ENCODE data around the gene ZAP70. TPM values are rescaled to one million over a fixed set of nuclear protein-coding genes. Genes with fewer than 3 reads are reported as not detected.

Gene ZAP70
- total and polyA plus RNA-seq, 8 donors = 1.4 to 8.3 (median 2.2) TPM

GRCh38 chr2:97717613-97717995 is 4.2 kb downstream of the ZAP70 start:
- Histone ChIP-seq H3K27me3 (no peaks in the 10 kb centered on the region), H3K9me3 (no peaks in the 10 kb centered on the region), H3K4me3 (no peak overlapping the region), H3K4me1 (peaks cover 0 to 4% of the 10 kb centered on the region in 2 donors), H3K27ac (no peak overlapping the region), H3K36me3 (no peaks in the 10 kb centered on the region)
- TF ChIP-seq, protein P1, sequence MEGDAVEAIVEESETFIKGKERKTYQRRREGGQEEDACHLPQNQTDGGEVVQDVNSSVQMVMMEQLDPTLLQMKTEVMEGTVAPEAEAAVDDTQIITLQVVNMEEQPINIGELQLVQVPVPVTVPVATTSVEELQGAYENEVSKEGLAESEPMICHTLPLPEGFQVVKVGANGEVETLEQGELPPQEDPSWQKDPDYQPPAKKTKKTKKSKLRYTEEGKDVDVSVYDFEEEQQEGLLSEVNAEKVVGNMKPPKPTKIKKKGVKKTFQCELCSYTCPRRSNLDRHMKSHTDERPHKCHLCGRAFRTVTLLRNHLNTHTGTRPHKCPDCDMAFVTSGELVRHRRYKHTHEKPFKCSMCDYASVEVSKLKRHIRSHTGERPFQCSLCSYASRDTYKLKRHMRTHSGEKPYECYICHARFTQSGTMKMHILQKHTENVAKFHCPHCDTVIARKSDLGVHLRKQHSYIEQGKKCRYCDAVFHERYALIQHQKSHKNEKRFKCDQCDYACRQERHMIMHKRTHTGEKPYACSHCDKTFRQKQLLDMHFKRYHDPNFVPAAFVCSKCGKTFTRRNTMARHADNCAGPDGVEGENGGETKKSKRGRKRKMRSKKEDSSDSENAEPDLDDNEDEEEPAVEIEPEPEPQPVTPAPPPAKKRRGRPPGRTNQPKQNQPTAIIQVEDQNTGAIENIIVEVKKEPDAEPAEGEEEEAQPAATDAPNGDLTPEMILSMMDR (IDR thresholded peaks at IDR 0.05) = no peak
- peak in 1 of 4 donors; percentile 2 for DNase-seq
- ATAC-seq = no peak
- intact Hi-C loops (cut with DNase I) = no loop called here

- TF ChIP-seq, protein P1 (IDR thresholded peaks at IDR 0.05) = no peak
- Histone ChIP-seq H3K27ac (peak overlapping the region in 1 of 2 donors; percentile 28), H3K4me3 (no peak overlapping the region), H3K36me3 (no peaks in the 10 kb centered on the region), H3K4me1 (peaks cover 0 to 4% of the 10 kb centered on the region in 2 donors), H3K9me3 (no peaks in the 10 kb centered on the region), H3K27me3 (peaks cover 0 to 4% of the 10 kb centered on the region in 2 donors)
- DNase-seq (peak in 1 of 4 donors; percentile 63), ATAC-seq (no peak)
- intact Hi-C loops (cut with DNase I) = no loop called here
These were observed 4.9 kb downstream of the ZAP70 start for GRCh38 chr2:97718051-97718882.

- TF ChIP-seq, protein P1 (IDR thresholded peaks at IDR 0.05) = no peak
- Histone ChIP-seq H3K27me3 (peaks cover 0 to 9% of the 10 kb centered on the region in 2 donors), H3K36me3 (no peaks in the 10 kb centered on the region), H3K4me3 (no peak overlapping the region), H3K4me1 (peaks cover 0 to 4% of the 10 kb centered on the region in 2 donors), H3K27ac (peak overlapping the region in 1 of 2 donors; percentile 28), H3K9me3 (no peaks in the 10 kb centered on the region)
- ATAC-seq (no peak), DNase-seq (no peak)
- intact Hi-C loops (cut with DNase I) = no loop called here
These were observed 5.6 kb downstream of the ZAP70 start for GRCh38 chr2:97718942-97719341.

- H3K27me3 ChIP-seq = peaks cover 0 to 16% of the 10 kb centered on the region in 2 donors
- H3K27ac ChIP-seq = no peak overlapping the region
- H3K4me1 ChIP-seq = peaks cover 0 to 4% of the 10 kb centered on the region in 2 donors
- ATAC-seq (no peak), DNase-seq (no peak)
- H3K9me3 ChIP-seq = no peaks in the 10 kb centered on the region
- intact Hi-C loops (cut with DNase I) = no loop called here
- TF ChIP-seq, protein P1 (IDR thresholded peaks at IDR 0.05) = no peak
- H3K36me3 ChIP-seq = no peaks in the 10 kb centered on the region
- H3K4me3 ChIP-seq = no peak overlapping the region
These were observed 6.2 kb downstream of the ZAP70 start for GRCh38 chr2:97719362-97720155.

GRCh38 chr2:97720746-97721145 is 7.4 kb downstream of the ZAP70 start:
- no peak for ATAC-seq
- Histone ChIP-seq H3K4me1 (peaks cover 0 to 4% of the 10 kb centered on the region in 2 donors), H3K4me3 (no peak overlapping the region), H3K36me3 (no peaks in the 10 kb centered on the region), H3K27ac (no peak overlapping the region), H3K27me3 (peaks cover 0 to 23% of the 10 kb centered on the region in 2 donors), H3K9me3 (no peaks in the 10 kb centered on the region)
- DNase-seq = no peak
- TF ChIP-seq, protein P1 (IDR thresholded peaks at IDR 0.05) = no peak
- intact Hi-C loops (cut with DNase I) = no loop called here
